Measurements from ENCODE around the gene NEU4. TPM values are rescaled to one million over a fixed set of nuclear protein-coding genes. Genes with fewer than 3 reads are reported as not detected.

NEU4 gene
- total RNA-seq, 4 donors from 2014 or later = 3.0 to 119 (median 19.4) TPM

DNA sequence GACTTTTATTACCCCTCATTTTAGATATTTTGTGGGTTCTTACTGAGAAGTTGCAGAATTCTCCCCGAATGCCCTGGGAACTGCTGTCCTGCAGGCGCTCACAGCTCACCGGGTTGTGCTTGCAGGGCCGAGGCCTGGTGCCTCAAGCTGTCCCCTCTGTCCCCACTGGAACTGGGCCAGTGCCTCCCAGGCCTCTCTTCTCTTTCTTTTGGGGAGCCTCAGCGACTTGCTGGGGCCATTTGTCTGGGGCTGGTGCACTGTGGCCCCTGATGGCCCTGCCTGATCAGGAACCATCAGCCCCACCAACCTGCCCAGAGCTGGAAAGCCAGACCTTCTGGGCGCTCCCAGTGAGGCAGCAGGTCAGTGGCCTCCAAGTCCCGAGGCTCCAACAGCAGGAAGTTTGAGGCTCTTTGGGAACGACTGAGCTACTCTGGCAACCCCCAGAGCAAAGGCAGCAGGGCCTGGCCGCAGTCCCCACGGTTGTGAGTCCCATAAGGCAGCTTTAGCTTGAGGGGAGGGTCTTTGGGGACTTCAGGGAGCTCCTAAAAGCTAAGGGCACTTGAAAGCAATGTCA is 14.7 kb upstream of the NEU4 start:
- Histone ChIP-seq H3K36me3 (no peaks in the 10 kb centered on the region), H3K27ac (no peak overlapping the region), H3K27me3 (no peaks in the 10 kb centered on the region), H3K9me3 (no peaks in the 10 kb centered on the region), H3K4me1 (no peaks in the 10 kb centered on the region), H3K4me3 (no peak overlapping the region)
- in situ Hi-C loops (cut with MboI; ENCODE audit: low sequenced_read_pairs in 4 of 4) (no loop called here), intact Hi-C loops (cut with DNase I; ENCODE audit: low total_unique reads) (no loop called here)
- DNase-seq = no peak
- TF ChIP-seq POLR2A (IDR thresholded peaks at IDR 0.05) = no peak
- TF ChIP-seq, protein P1, sequence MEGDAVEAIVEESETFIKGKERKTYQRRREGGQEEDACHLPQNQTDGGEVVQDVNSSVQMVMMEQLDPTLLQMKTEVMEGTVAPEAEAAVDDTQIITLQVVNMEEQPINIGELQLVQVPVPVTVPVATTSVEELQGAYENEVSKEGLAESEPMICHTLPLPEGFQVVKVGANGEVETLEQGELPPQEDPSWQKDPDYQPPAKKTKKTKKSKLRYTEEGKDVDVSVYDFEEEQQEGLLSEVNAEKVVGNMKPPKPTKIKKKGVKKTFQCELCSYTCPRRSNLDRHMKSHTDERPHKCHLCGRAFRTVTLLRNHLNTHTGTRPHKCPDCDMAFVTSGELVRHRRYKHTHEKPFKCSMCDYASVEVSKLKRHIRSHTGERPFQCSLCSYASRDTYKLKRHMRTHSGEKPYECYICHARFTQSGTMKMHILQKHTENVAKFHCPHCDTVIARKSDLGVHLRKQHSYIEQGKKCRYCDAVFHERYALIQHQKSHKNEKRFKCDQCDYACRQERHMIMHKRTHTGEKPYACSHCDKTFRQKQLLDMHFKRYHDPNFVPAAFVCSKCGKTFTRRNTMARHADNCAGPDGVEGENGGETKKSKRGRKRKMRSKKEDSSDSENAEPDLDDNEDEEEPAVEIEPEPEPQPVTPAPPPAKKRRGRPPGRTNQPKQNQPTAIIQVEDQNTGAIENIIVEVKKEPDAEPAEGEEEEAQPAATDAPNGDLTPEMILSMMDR (IDR thresholded peaks at IDR 0.05 in 4 of 5, conservative IDR thresholded peaks at IDR 0.05 in 1 of 5) = no peak
- no peak for ATAC-seq

DNA sequence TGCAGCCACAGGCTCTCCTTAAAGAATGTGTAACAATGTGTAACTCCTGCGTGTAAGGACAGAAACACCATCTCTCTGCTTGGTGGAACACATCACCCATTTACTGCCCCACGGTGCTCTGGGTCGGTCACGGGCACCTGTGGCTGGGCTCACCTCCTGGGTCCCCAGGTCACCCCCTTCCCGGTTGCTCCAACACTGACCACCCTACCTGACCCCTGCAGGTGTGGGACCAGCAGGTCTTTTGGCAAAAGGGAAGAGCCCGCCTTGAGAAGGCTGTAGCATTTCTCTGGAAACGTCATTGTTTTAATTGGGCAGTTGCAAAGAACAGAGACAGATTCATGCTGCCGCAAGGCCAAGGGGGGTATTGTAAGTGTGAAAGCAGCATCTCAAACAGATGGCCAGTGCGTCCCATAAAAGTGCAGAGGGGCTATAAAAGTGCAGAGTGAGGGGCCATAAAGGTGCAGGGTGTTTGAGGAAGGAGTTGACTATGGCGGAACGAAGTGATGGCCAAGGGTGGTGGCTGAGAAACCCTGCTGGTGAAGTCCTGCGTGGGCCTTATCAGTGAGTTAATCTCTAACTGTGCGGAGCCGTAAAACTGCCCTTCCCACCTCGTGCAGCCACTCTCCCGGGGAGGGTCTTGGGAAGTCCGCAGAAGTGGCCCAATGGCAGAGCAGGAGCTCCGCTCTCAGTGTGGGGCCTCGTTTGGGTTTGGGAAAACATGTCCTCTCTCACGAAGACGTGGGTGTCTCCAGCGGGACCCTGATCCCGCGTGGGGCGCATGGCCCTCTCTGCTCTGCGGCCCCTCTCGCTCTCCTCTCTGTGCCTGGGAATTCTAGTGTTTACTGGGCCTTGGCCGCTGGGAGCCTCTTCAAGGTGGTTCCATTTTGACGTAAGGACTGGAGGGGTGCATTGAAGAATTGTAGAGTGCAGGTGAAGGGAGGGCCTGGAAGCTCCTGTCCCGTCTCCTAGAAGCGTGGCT is 13.7 kb upstream of the NEU4 start:
- DNase-seq (no peak), ATAC-seq (no peak)
- Histone ChIP-seq H3K36me3 (no peaks in the 10 kb centered on the region), H3K4me3 (no peak overlapping the region), H3K27ac (no peak overlapping the region), H3K9me3 (no peaks in the 10 kb centered on the region), H3K4me1 (no peaks in the 10 kb centered on the region), H3K27me3 (no peaks in the 10 kb centered on the region)
- no peak for TF ChIP-seq POLR2A (IDR thresholded peaks at IDR 0.05)
- TF ChIP-seq, protein P1 (IDR thresholded peaks at IDR 0.05 in 4 of 5, conservative IDR thresholded peaks at IDR 0.05 in 1 of 5) = no peak
- in situ Hi-C loops (cut with MboI; ENCODE audit: low sequenced_read_pairs in 4 of 4) = no loop called here
- intact Hi-C loops (cut with DNase I; ENCODE audit: low total_unique reads) = no loop called here

DNA sequence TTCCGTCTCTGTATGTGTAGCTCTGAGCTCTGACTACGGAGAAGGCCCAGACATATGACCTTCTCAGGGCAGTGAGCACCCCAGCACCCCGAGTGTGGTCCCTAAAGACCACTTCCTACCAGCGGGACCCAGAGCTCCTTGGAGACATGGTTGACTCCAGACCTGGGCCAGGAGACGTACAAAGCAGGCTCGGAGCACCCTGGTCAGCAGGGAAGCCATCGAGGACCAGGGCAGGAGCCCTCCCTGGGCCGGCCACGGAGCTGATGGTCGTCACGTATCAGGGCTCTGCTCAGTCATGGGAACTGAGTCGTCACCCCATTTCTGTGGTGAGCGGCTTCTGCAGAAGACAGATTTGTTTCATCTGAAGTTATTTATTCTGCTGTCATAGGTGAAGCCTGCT is 12.8 kb upstream of the NEU4 start:
- no peak overlapping the region for H3K4me3 ChIP-seq
- intact Hi-C loops (cut with DNase I; ENCODE audit: low total_unique reads) (no loop called here), in situ Hi-C loops (cut with MboI; ENCODE audit: low sequenced_read_pairs in 4 of 4) (no loop called here)
- DNase-seq (no peak), ATAC-seq (no peak)
- no peaks in the 10 kb centered on the region for H3K27me3 ChIP-seq
- no peaks in the 10 kb centered on the region for H3K4me1 ChIP-seq
- TF ChIP-seq, protein P1 (IDR thresholded peaks at IDR 0.05 in 4 of 5, conservative IDR thresholded peaks at IDR 0.05 in 1 of 5) = no peak
- TF ChIP-seq POLR2A (IDR thresholded peaks at IDR 0.05) = no peak
- no peak overlapping the region for H3K27ac ChIP-seq
- no peaks in the 10 kb centered on the region for H3K36me3 ChIP-seq
- no peaks in the 10 kb centered on the region for H3K9me3 ChIP-seq

DNA sequence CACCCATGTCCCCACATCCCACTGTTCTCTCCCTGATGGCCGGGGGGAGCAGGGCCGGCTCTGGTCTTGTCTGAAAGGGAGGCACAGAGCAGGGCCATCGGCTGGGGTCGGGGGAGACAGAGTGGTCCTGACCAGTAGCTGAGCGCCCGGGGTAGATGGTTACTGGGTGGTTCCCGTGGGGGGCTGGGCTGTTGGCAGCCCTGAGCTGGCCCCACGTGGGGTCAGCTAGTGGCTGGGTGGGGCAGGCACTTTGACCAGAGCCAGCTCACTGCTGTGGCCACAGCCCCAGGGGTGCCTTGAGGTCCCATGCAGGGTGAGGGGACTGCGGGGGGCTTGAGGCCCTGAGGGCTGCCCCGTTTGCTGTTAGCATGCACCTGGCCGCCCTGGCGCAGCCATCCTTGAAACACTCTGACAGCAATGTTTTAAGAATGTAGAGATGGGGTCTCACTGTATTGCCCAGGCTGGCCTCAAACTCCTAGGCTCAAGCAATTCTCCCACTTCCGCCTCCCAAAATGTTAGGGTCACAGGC is 12.3 kb upstream of the NEU4 start:
- no peak for ATAC-seq

More for the DNA sequence above, 12.3 kb upstream of the NEU4 start:
- H3K4me1 ChIP-seq = no peaks in the 10 kb centered on the region
- in situ Hi-C loops (cut with MboI; ENCODE audit: low sequenced_read_pairs in 4 of 4) (no loop called here), intact Hi-C loops (cut with DNase I; ENCODE audit: low total_unique reads) (no loop called here)
- no peaks in the 10 kb centered on the region for H3K27me3 ChIP-seq
- H3K27ac ChIP-seq = no peak overlapping the region
- H3K36me3 ChIP-seq = no peaks in the 10 kb centered on the region
- no peak overlapping the region for H3K4me3 ChIP-seq
- DNase-seq = no peak
- TF ChIP-seq POLR2A (IDR thresholded peaks at IDR 0.05) = no peak
- TF ChIP-seq, protein P1 (IDR thresholded peaks at IDR 0.05 in 4 of 5, conservative IDR thresholded peaks at IDR 0.05 in 1 of 5) = no peak
- H3K9me3 ChIP-seq = no peaks in the 10 kb centered on the region

All from gastrocnemius medialis (tissue), 4 donors.